Activated CD4-positive, alpha-beta memory T cell treated with anti-CD3 and anti-CD28 coated beads for 36 hours (primary cell): ENCODE data around the gene CRYBG1. TPM values are rescaled to one million over a fixed set of nuclear protein-coding genes. Genes with fewer than 3 reads are reported as not detected.

Experiments
- CTCF ChIA-PET: fragments of 350-600 bp; sonication (Branson Sonifier 250); formaldehyde crosslinking; loops from one replicate; lab custom pipeline; 2021; ENCODE audit warnings: antibody characterized with exemption, inconsistent platforms; lab: Charles Lee
- POLR2A ChIA-PET: fragments of 350-600 bp; sonication (Branson Sonifier 250); formaldehyde crosslinking; loops from one replicate; lab custom pipeline; 2021; ENCODE audit warnings: antibody characterized with exemption; lab: Charles Lee
- DNase-seq: peaks from one replicate; pipeline ENCODE4 v3.0.0-alpha.2; 2020
- H3K27ac Mint-ChIP-seq: one replicate; pipeline ENCODE4 v1.8.0; 2021; ENCODE audit warnings: mixed read lengths
- H3K27me3 Mint-ChIP-seq: one replicate; pipeline ENCODE4 v1.8.0; 2021; ENCODE audit warnings: mixed read lengths
- H3K36me3 Mint-ChIP-seq: one replicate; pipeline ENCODE4 v1.8.0; 2021; ENCODE audit warnings: mixed read lengths
- H3K4me1 Mint-ChIP-seq: one replicate; pipeline ENCODE4 v1.8.0; 2021; ENCODE audit warnings: low read depth, mixed read lengths
- H3K4me3 Mint-ChIP-seq: one replicate; pipeline ENCODE4 v1.8.0; 2021; ENCODE audit warnings: mild to moderate bottlenecking, mixed read lengths
- H3K9me3 Mint-ChIP-seq: one replicate; pipeline ENCODE4 v1.8.0; 2021; ENCODE audit warnings: mixed read lengths
- intact Hi-C: fragments of 100-400 bp; cut with micrococcal nuclease; formaldehyde crosslinking; loops from one replicate; pipeline ENCODE4 v1.15.1; 2023
- total RNA-seq, 2 experiments: library from RNA; stranded (reverse); gene quantifications; one replicate each; pipeline ENCODE4 v1.2.3, GENCODE V29; 2021

CRYBG1 gene
- total RNA-seq, 2 experiments from 2014 or later = 38.4 to 39.3 TPM

DNA sequence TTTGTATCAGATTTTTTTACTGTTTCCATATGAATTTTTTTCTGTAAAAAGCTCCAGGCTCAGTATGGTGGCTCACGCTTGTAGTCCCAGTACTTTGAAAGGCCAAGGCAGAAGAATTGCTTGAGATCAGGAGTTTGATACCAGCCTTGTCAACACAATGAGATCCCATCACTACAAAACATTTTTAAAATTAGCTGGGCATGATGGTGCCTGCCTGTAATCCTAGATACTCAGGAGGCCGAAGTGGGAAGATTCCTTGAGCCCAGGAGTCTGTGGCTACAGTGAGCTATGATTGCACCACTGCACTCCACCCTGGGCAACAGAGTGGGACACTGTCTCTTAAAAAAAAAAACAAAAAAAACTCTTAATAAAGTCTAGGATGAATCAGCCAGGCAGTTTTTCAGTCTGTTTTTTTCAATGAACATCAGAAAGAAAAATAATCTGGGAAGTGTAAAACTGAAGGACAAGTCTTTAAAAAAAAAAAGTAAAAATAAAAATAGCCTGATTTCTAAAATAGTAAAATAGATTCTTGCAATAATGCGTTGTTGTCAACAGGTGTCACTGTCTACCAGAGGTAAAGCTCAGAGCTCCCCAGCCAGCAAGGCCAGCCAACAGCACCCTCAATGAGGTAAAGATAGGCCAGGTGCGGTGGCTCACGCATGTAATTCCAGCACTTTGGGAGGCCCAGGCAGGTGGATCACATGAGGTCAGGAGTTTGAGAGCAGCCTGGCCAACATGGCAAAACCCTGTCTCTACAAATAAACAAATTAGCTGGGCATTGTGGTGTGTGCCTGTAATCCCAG, 25.7 kb upstream of the CRYBG1 start:
- Mint-ChIP-seq H3K4me1 (peaks cover 3% of the 10 kb centered on the region), H3K27ac (no peak overlapping the region), H3K27me3 (peaks cover 24% of the 10 kb centered on the region), H3K36me3 (no peaks in the 10 kb centered on the region), H3K4me3 (no peak overlapping the region), H3K9me3 (no peaks in the 10 kb centered on the region)
- DNase-seq = peak; percentile 53
- intact Hi-C loops = loop anchor here (1.0 kb wide), 1 partner anchor 110 kb away; no protein-coding TSS in a partner anchor
- ChIA-PET POLR2A (interaction anchor here (0.6 kb wide), 1 partner anchor 108 kb away, joined by 3 read pairs; no protein-coding TSS in a partner anchor), CTCF (interaction anchor here (0.6 to 2.9 kb wide), 28 partner anchors 9 to 905 kb away, joined by 3 to 46 read pairs (median 4); partner anchors contain the start of genes ATG5 and CRYBG1)

DNA sequence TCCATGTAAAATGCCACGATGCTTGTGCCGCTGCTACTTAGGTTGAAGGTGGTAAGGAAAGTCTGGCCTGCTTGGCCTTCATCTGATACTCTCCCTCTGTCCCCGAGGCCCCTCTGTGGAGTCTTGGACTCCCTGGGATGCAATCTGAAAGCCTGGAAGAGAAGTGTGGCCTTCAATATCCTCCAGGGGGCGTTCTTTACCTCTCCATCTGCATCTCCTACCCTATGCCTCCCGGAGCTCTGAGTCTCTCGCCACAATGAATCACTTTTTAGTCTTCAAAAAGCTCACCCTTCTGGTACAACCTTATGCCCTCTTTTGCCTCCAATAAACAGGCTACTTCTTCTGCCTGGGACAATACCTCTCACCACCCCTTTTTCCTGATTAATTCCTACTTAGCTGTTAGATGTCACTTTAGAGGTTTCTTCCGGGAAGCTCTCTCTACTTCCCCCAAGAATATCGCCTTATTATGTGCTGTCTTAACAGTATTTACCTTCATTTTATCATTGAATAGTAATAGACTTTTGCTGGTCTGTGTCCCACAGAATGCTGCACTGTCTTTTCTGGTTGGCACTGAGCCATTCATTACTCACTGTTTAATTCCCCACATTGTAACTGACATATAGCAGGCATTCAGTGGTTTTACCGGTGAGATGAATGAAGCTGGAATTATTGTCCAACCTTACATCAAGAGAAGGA, 21.0 kb upstream of the CRYBG1 start:
- POLR2A ChIA-PET = interaction anchor here (1.2 kb wide), 1 partner anchor 14 kb away, joined by 4 read pairs; the partner anchor contains the start of gene ATG5
- H3K9me3 Mint-ChIP-seq = no peaks in the 10 kb centered on the region
- intact Hi-C loops = loop anchor here (1.0 kb wide), 3 partner anchors 106 to 640 kb away; no protein-coding TSS in a partner anchor
- H3K27ac Mint-ChIP-seq = no peak overlapping the region
- peak; percentile 63 for DNase-seq
- no peaks in the 10 kb centered on the region for H3K36me3 Mint-ChIP-seq
- peaks cover 3% of the 10 kb centered on the region for H3K4me1 Mint-ChIP-seq
- CTCF ChIA-PET = interaction anchor here (0.6 to 2.5 kb wide), 37 partner anchors 8 to 1262 kb away, joined by 3 to 21 read pairs (median 4); partner anchors contain the start of genes ATG5, CRYBG1 and MTRES1
- peaks cover 29% of the 10 kb centered on the region for H3K27me3 Mint-ChIP-seq
- no peak overlapping the region for H3K4me3 Mint-ChIP-seq

DNA sequence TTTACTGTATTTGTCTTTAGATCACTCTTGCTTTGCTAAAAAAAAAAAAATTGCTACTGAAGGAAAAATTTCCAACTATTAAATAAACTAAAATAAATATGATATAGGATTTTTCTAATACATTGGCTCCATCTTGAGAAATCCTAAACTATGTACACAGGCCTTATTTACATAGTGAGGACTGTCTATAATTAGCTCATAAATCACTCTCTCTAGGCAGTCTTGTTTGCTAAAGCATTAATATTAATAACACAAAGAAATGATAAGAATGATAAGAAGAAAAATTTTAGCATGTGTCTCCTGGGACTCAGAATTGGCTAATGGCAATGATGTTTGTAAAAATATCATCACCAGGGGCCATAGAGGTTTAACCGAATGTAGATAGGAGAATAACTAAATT, 13.3 kb upstream of the CRYBG1 start:
- intact Hi-C loops = no loop called here
- peaks cover 7% of the 10 kb centered on the region for H3K27me3 Mint-ChIP-seq
- H3K36me3 Mint-ChIP-seq = no peaks in the 10 kb centered on the region
- H3K27ac Mint-ChIP-seq = no peak overlapping the region
- ChIA-PET POLR2A (interaction anchor here (0.8 kb wide), 1 partner anchor 19 kb away, joined by 3 read pairs; no protein-coding TSS in a partner anchor), CTCF (interaction anchor here (0.7 to 2.1 kb wide), 3 partner anchors 8 to 632 kb away, joined by 3 to 13 read pairs (median 5); no protein-coding TSS in a partner anchor)
- H3K4me3 Mint-ChIP-seq = no peak overlapping the region
- no peaks in the 10 kb centered on the region for H3K9me3 Mint-ChIP-seq
- H3K4me1 Mint-ChIP-seq = no peaks in the 10 kb centered on the region
- no peak for DNase-seq

DNA sequence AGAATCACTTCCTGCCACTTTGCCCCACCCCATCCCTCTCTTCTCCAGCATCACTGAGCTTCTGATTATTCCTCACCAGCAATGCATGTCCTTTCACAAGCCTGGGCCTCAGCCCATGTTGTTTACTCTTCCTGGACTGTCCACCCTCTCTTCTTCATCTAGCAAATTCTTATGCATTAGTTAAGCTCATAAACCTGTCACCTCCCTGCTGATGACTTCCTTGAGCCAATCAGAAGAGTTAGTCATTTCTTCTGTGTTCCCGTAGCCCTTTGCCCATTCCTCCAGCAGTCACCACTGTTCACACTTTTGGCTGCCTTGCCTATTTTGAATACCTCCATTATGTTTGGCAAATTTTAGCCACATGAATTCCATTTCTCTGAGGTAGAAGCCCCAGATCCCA, 4.1 kb upstream of the CRYBG1 start:
- H3K27ac Mint-ChIP-seq = no peak overlapping the region
- no peaks in the 10 kb centered on the region for H3K9me3 Mint-ChIP-seq
- CTCF ChIA-PET = interaction anchor here (1.7 kb wide), 1 partner anchor 17 kb away, joined by 7 read pairs; no protein-coding TSS in a partner anchor
- no peak for DNase-seq
- H3K4me1 Mint-ChIP-seq = peaks cover 9% of the 10 kb centered on the region
- POLR2A ChIA-PET = no interaction called here
- no peaks in the 10 kb centered on the region for H3K36me3 Mint-ChIP-seq
- H3K4me3 Mint-ChIP-seq = no peak overlapping the region
- intact Hi-C loops = no loop called here
- H3K27me3 Mint-ChIP-seq = peaks cover 56% of the 10 kb centered on the region

DNA sequence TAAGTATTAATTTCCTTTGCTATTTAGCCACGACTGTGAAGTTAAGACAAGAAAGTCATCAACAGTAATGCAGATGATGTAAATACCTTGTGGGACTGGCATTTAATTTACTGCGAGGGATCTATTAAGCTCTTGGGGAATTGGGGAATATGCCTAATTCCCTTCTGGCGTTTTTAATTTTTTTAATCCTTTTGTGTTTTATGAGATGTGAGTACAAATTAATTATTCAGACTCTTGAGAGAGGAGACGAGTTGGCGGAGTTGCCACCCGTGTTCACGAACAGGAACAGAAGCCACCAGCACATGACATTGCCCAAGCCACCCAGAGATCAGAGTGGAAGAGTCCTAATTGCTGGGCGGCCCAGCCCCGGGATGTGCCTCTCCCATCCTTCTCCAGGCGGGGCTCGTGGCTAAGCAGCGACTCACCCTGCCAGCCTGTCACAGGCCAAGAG, 533 bp upstream of the CRYBG1 start:
- no peaks in the 10 kb centered on the region for H3K36me3 Mint-ChIP-seq
- H3K27ac Mint-ChIP-seq = no peak overlapping the region
- CTCF ChIA-PET = interaction anchor here (0.6 to 2.6 kb wide), 11 partner anchors 10 to 619 kb away, joined by 3 to 31 read pairs (median 5); partner anchors contain the start of gene ATG5

DNA sequence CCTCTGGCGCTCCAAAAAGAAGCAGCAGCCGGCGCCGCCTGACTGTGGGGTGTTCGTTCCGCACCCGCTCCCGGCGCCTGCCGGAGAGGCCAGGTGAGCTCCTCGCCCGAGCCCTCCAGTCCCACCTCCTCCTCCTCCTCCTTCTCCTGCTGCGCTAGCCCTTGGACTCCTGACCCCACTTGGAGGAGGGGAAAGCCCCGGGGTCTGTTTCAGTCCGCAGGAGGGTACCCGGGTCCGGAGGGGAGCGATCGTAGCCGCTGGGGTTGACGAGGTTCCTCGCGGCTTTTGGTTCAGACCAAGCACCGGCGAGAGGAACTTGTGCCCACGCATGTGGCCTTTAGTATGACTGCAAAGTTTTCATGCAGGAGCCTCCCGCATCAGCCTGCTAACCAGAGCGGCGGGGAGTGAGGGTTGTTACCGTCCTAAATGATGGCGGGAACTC, 493 bp downstream of the CRYBG1 start:
- H3K27ac Mint-ChIP-seq = no peak overlapping the region
- ChIA-PET POLR2A (no interaction called here), CTCF (interaction anchor here (1.0 to 2.6 kb wide), 17 partner anchors 10 to 636 kb away, joined by 3 to 31 read pairs (median 6); partner anchors contain the start of gene ATG5)
- no peaks in the 10 kb centered on the region for H3K36me3 Mint-ChIP-seq
- H3K4me1 Mint-ChIP-seq = peaks cover 9% of the 10 kb centered on the region
- peak; percentile 61 for DNase-seq
- intact Hi-C loops = loop anchor here (1.0 to 10.0 kb wide), 4 partner anchors 12 to 204 kb away; no protein-coding TSS in a partner anchor
- H3K9me3 Mint-ChIP-seq = no peaks in the 10 kb centered on the region
- H3K27me3 Mint-ChIP-seq = peaks cover 32% of the 10 kb centered on the region
- H3K4me3 Mint-ChIP-seq = peak overlapping the region; percentile 68

More for the DNA sequence above, 533 bp upstream of the CRYBG1 start:
- peak overlapping the region; percentile 33 for H3K4me3 Mint-ChIP-seq
- POLR2A ChIA-PET = no interaction called here
- DNase-seq = no peak
- intact Hi-C loops = loop anchor here (1.0 to 10.0 kb wide), 4 partner anchors 13 to 205 kb away; no protein-coding TSS in a partner anchor
- no peaks in the 10 kb centered on the region for H3K9me3 Mint-ChIP-seq
- H3K27me3 Mint-ChIP-seq = peaks cover 39% of the 10 kb centered on the region
- H3K4me1 Mint-ChIP-seq = peaks cover 9% of the 10 kb centered on the region

DNA sequence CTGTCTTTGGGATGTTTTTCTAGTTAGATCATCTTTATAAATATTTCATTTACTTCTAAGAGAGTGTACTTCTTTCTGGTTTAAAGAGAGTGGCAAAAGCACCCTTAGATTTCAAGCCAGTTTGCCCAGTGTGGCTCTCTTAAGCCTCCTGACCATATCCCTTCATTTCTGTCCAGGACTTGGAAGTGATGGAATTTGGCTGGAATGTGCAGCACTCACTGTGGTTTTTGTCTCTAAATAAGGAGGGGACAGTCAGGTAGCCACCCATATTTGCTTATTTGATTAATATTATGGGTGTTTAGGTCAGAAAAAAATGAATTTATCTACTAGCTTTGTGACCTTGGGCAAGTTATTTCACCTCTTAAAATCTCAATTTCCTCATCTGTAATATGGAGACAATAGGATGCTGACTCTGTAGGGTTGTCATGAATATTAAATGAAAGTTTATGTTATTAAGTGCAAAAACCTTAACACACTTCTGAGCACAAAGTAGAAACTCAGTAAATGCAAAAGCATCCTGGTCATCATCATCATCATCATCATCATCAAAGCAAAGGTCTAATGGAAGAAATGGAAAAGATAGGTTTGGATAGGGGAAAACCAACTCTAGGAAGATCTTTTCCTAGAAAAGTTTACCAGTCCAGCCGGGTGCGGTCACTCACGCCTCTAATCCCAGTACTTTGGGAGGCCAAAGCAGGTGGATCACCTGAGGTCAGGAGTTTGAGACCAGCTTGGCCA, 3.1 kb downstream of the CRYBG1 start:
- peak overlapping the region; percentile 28 for H3K27ac Mint-ChIP-seq
- H3K27me3 Mint-ChIP-seq = peaks cover 14% of the 10 kb centered on the region
- DNase-seq = no peak
- ChIA-PET POLR2A (no interaction called here), CTCF (no interaction called here)
- H3K4me1 Mint-ChIP-seq = peaks cover 9% of the 10 kb centered on the region
- no peak overlapping the region for H3K4me3 Mint-ChIP-seq
- no peaks in the 10 kb centered on the region for H3K9me3 Mint-ChIP-seq
- no peaks in the 10 kb centered on the region for H3K36me3 Mint-ChIP-seq
- intact Hi-C loops = loop anchor here (5.0 to 10.0 kb wide), 2 partner anchors 79 to 201 kb away; no protein-coding TSS in a partner anchor

DNA sequence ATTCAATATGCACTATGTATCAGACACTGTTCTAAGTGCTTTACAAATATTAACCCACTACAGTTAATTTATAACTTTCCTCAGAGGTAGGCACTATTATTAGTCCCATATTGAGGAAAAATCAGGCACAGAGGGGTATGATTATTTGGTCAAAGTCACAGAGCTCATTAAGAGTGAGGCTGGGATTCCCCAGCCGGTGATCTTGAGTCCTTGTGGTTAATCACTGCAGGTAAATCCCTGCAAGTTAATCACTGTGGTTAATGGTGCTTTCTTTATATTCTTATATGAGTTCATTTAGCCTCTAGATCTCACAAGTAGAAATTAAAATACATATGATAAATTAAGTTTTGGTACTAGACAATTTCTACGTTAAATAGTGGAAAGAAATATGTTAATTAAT, 9.2 kb downstream of the CRYBG1 start:
- intact Hi-C loops = loop anchor here (10.0 kb wide), 1 partner anchor 195 kb away; no protein-coding TSS in a partner anchor
- Mint-ChIP-seq H3K27ac (no peak overlapping the region), H3K27me3 (peaks cover 2% of the 10 kb centered on the region), H3K9me3 (no peaks in the 10 kb centered on the region), H3K36me3 (no peaks in the 10 kb centered on the region), H3K4me3 (no peak overlapping the region), H3K4me1 (peaks cover 11% of the 10 kb centered on the region)
- DNase-seq = no peak
- POLR2A ChIA-PET = no interaction called here
- CTCF ChIA-PET = interaction anchor here (1.9 to 6.3 kb wide), 3 partner anchors 9 to 35 kb away, joined by 7 to 31 read pairs (median 14); partner anchors contain the start of gene CRYBG1

DNA sequence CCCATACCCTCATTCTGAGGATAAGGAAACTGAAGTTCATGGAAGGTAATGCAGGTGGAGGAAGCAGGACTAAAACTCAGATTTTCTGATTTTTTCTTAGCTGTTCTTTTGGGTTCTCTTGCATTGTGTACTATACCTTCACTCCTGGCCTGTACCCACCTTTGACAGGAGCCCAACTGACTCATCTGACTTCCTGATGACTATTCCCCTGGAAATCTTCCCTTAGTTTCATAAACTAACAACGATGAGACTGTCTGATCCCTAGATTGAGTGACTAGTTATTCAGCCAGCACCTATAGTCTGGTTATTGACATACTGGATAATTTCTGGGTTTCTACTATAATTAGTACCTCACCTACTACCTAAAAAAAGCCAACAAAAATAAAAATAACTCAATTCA, 10.1 kb downstream of the CRYBG1 start:
- H3K27ac Mint-ChIP-seq = no peak overlapping the region
- H3K36me3 Mint-ChIP-seq = no peaks in the 10 kb centered on the region
- no peak for DNase-seq
- H3K4me3 Mint-ChIP-seq = no peak overlapping the region
- H3K27me3 Mint-ChIP-seq = peaks cover 2% of the 10 kb centered on the region
- ChIA-PET POLR2A (no interaction called here), CTCF (interaction anchor here (3.8 to 6.3 kb wide), 2 partner anchors 10 to 31 kb away, joined by 14 to 31 read pairs; partner anchors contain the start of gene CRYBG1)
- no peaks in the 10 kb centered on the region for H3K9me3 Mint-ChIP-seq
- intact Hi-C loops = no loop called here
- peaks cover 11% of the 10 kb centered on the region for H3K4me1 Mint-ChIP-seq

DNA sequence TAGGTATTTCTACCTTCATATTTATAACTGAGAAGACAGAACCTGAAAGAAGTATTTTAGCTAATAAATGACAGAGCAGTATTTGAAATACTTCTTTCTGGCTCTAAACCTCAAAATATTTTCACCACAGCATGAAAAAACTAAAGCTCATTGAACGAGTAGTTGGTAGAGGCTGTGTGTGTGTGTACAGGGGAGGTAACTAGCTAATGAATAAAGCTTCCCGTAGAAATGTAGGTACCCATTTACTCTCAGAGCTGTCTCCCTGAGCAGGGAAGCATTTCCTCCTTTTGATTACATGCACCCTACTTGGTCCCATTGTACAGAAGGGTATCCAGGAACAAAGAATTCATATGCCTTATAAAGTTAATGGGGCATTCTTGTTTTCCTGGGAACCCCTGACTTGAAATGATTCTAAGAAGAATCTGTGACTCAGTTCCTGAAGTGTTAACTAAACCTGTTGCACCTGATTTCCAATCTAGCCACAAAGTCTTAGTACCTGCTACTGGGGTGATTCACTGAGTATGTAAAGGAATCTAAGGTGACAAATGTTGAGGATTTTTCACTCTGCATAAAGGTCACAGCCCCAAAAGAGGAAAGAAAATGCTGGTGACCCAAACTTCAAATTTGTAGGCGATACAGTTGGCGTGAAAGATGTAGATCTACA, 12.5 kb downstream of the CRYBG1 start:
- no peaks in the 10 kb centered on the region for H3K36me3 Mint-ChIP-seq

More for the DNA sequence above, 12.5 kb downstream of the CRYBG1 start:
- intact Hi-C loops = loop anchor here (1.0 kb wide), 1 partner anchor 13 kb away; the partner anchor contains the start of gene CRYBG1
- ChIA-PET CTCF (interaction anchor here (6.3 kb wide), 1 partner anchor 12 kb away, joined by 31 read pairs; the partner anchor contains the start of gene CRYBG1), POLR2A (no interaction called here)
- H3K27me3 Mint-ChIP-seq = peaks cover 4% of the 10 kb centered on the region
- peaks cover 11% of the 10 kb centered on the region for H3K4me1 Mint-ChIP-seq
- DNase-seq = no peak
- no peak overlapping the region for H3K4me3 Mint-ChIP-seq
- H3K9me3 Mint-ChIP-seq = no peaks in the 10 kb centered on the region
- peak overlapping the region; percentile 38 for H3K27ac Mint-ChIP-seq
